RWPE1 (cell line): ENCODE results near the gene NARF.
"Not testable (repeated sequence)": the region's sequence is repeated elsewhere in the genome, so short reads cannot be mapped to it uniquely, and the experiment has no call there.

Experiments used
- CTCF ChIA-PET: fragments of 350-600 bp; sonication (Branson Sonifier 250); formaldehyde crosslinking; extraction: SDS; loops from one replicate; lab custom pipeline; 2021; lab: Yijun Ruan, JAX
- POLR2A ChIA-PET: fragments of 400-600 bp; formaldehyde crosslinking; extraction: SDS; loops from one replicate; lab custom pipeline; 2020; ENCODE audit warnings: antibody characterized with exemption; ENCODE audit not compliant: low non-redundant PET; lab: Yijun Ruan, JAX
- DNase-seq: peaks from one replicate; pipeline ENCODE4 v3.0.0; 2012; ENCODE audit warnings: low spot score
- H3K27ac ChIP-seq: fragments of 450-650 bp; 2 replicates; pipeline ENCODE4 v1.5.1; 2017
- CTCF ChIP-seq: fragments of 450-650 bp; conservative IDR thresholded peaks from 2 replicates; pipeline ENCODE4 v1.5.1; 2017; ENCODE audit warnings: low read depth, mild to moderate bottlenecking

Gene NARF

GRCh38 chr17:82458179-82458884, at the start of gene NARF:
TSS of gene NARF (plus strand) at chr17:82458741. CDS start at chr17:82458804, 63 bp downstream.
- CTCF ChIA-PET = interaction anchor here (0.6 kb wide), 1 partner anchor 8 kb away, joined by 3 read pairs; no protein-coding TSS in a partner anchor
- POLR2A ChIA-PET = interaction anchor here (0.6 kb wide), 1 partner anchor 258 kb away, joined by 3 read pairs; the partner anchor contains the start of gene FN3KRP
- DNase-seq = peak; percentile 99
- H3K27ac ChIP-seq = peak within 1 kb of the TSS; percentile 98
- no peak for TF ChIP-seq CTCF

DNA sequence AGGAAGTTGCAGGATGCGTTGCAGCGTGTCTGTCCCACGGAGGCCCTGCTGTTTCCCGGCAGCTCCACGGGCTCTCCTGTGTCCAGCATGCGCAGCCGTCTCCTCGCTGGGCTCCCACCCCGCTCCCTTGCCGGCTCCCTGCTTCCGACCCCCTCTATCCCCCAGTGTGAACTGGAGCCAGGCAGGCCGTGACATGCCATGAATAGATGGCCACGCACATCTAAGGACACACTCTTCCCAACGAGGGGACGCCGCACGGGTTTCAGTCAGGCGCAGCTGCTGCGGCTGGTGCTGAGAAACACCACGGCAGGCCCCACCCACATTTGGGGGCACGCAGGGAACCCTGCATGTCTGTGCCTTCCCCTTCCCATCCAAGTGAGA, 49.6 kb upstream of the NARF start:
- no peak overlapping the region for H3K27ac ChIP-seq
- ChIA-PET CTCF (interaction anchor here (0.7 kb wide), 1 partner anchor 19 kb away, joined by 4 read pairs; no protein-coding TSS in a partner anchor), POLR2A (no interaction called here)
- no peak for TF ChIP-seq CTCF
- DNase-seq = no peak

GRCh38 chr17:82410014-82410716, 48.4 kb upstream of the NARF start:
- ChIA-PET CTCF (interaction anchor here (0.6 to 0.7 kb wide), 2 partner anchors 17 to 377 kb away, joined by 3 read pairs; no protein-coding TSS in a partner anchor), POLR2A (interaction anchor here (0.6 kb wide), 1 partner anchor 61 kb away, joined by 3 read pairs; no protein-coding TSS in a partner anchor)
- no peak for TF ChIP-seq CTCF
- DNase-seq = no peak
- peak overlapping the region; percentile 7 for H3K27ac ChIP-seq

- TF ChIP-seq CTCF = no peak
- DNase-seq = no peak
- no peak overlapping the region; the same call in 1 of the 2 replicates for H3K27ac ChIP-seq
- POLR2A ChIA-PET = no interaction called here
- CTCF ChIA-PET = no interaction called here
Observed at GRCh38 chr17:82411396-82412053, 47.0 kb upstream of the NARF start.

DNA sequence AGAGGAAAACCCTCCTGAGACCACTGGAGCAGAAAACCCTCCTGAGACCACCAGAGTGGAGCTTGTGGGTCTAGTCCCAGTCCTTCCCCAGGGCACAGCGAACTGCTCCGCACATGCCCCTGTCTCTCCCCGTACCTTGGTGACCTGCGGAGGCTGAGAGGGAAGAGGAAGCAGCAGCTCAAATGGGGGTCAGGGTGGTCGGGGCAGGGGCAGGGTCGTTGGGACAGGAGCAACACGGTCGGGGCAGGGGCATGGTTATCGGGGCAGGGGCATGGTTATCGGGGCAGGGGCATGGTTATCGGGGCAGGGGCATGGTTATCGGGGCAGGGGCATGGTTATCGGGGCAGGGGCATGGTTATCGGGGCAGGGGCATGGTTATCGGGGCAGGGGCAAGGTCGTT, 46.5 kb upstream of the NARF start:
- H3K27ac ChIP-seq, POLR2A ChIA-PET, DNase-seq: not testable (repeated sequence)
- CTCF ChIA-PET = interaction anchor here (0.6 kb wide), 1 partner anchor 73 kb away, joined by 3 read pairs; no protein-coding TSS in a partner anchor

DNA sequence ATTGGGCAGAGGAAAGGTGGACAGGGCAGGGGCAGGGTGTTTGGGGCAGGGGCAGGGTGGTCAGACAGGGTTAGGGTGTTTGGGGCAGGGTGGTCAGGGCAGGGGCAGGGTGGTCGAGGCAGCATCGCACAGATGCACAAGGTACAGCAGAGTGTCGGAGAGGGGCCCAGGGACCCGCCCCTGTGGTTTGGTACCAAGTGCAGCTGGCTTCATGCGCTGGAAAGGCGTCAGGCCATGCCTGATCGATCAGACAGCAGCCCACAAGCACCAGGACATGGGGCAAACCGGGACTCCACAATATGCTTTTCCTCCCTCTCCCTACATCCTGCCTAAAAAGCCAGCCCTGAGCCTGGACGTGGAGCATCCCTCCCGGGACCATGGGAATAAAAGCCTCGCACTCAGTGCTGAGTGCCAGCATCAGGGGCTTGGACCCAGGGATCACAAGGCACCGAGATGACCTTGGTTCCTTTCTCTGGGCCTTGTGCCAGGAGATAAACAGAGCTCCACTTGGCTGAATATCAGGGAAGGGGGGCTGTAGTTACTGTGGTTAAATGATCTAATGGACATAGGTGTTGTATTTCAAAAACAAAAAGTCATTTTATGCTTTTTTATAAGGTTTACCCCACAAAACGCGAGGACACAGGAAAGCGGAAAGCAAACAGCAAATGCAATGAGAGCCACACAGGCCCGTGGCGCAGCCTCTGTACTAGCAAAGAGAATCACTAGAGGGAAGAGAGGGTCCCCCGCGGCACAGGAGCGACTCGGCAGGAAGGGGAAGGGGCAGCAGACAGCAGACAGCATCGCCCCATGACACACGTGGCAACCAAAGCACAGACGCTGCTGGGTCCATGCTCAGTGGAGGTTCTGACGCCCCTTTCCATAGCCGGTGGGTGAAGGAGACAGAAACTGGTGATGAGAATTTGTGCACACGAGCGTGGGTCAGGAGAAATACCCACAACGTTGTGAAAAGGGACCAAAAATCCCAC, 45.7 kb upstream of the NARF start:
- CTCF ChIA-PET = interaction anchor here (0.6 to 0.7 kb wide), 2 partner anchors 74 to 141 kb away, joined by 3 read pairs; no protein-coding TSS in a partner anchor
- POLR2A ChIA-PET = interaction anchor here (0.5 kb wide), 1 partner anchor 60 kb away, joined by 6 read pairs; no protein-coding TSS in a partner anchor
- no peak for DNase-seq
- no peak for TF ChIP-seq CTCF
- H3K27ac ChIP-seq = no peak overlapping the region
